MM.1S (cell line): ENCODE data around the gene SAC3D1.

Experiments used
- EZH2 ChIP-seq: fragments of 300-600 bp; sonication (generic); optimal IDR thresholded peaks from 2 replicates; pipeline ENCODE3; 2017; ENCODE audit warnings: low read depth, mild to moderate bottlenecking, antibody characterized with exemption, low read length, mixed read lengths
- EZH2phosphoT487 ChIP-seq: fragments of 300-600 bp; sonication (generic); IDR thresholded peaks from 2 replicates; pipeline ENCODE4 v1.6.1; 2018; ENCODE audit warnings: antibody characterized with exemption, low read length
- TF ChIP-seq, protein P1 (sequence below): fragments of 300-600 bp; sonication (generic); IDR thresholded peaks from 2 replicates; pipeline ENCODE4 v1.5.1; 2016; ENCODE audit warnings: antibody characterized with exemption, low read length, mixed read lengths

DNA sequence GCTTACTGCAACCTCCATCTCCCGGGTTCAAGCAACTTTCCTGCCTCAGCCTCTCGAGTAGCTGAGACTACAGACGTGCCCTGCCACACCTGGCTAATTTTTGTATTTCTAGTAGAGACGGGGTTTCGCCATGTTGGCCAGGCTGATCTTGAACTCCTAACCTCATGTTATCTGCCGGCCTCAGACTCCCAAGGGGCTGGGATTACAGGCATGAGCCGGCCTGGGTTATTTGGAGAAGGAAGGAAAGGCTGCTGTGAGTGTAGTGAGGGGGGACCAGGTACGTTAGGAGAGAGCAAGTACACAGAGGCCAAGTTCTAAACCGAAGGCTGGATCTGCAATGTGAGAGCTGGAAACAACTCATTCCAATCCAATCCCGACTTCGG is 44.7 kb upstream of the SAC3D1 start:
- TF ChIP-seq, protein P1, sequence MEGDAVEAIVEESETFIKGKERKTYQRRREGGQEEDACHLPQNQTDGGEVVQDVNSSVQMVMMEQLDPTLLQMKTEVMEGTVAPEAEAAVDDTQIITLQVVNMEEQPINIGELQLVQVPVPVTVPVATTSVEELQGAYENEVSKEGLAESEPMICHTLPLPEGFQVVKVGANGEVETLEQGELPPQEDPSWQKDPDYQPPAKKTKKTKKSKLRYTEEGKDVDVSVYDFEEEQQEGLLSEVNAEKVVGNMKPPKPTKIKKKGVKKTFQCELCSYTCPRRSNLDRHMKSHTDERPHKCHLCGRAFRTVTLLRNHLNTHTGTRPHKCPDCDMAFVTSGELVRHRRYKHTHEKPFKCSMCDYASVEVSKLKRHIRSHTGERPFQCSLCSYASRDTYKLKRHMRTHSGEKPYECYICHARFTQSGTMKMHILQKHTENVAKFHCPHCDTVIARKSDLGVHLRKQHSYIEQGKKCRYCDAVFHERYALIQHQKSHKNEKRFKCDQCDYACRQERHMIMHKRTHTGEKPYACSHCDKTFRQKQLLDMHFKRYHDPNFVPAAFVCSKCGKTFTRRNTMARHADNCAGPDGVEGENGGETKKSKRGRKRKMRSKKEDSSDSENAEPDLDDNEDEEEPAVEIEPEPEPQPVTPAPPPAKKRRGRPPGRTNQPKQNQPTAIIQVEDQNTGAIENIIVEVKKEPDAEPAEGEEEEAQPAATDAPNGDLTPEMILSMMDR: no peak
- TF ChIP-seq EZH2phosphoT487: no peak
- TF ChIP-seq EZH2: no peak
